ENCODE data around the gene GMDS. TPM values are rescaled to one million over a fixed set of nuclear protein-coding genes. Genes with fewer than 3 reads are reported as not detected.

Gene GMDS
- total and polyA plus RNA-seq, 2 donors (not counting 3 experiments of a cell fraction or from before 2014, with no cell fraction given): 9.8 to 23.5 TPM

DNA sequence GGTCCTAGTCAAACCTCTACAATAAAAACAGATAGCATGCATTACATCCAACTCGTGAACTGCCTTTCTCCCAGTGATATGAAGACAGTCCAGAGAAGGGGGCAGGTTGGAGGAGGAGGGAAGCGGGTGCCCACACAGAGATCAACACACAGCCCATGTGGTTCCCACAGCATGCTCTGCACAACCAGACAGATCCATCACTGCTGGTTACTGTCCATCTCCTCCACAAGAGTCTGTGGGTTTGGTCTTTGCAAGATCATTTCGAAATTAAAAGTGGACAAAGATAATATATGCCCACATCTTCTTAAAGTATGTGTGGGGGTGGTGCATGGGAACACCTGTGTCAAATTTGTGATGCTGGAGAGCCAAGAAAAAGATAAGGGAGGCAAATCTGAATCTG, 215.5 kb downstream of the GMDS start:
- CTCF ChIA-PET: interaction anchor here (1.3 kb wide), 1 partner anchor 324 kb away, joined by 3 read pairs; no protein-coding TSS in a partner anchor

More for the DNA sequence above, 215.5 kb downstream of the GMDS start:
- Histone ChIP-seq H3K27me3 (ENCODE audit: control insufficient read depth in 2 of 2, insufficient read depth in 2 of 2, low read length in 2 of 2) (no peaks in the 10 kb centered on the region), H3K9ac (replicated peaks; ENCODE audit: extremely low read depth, insufficient read depth, low read length) (no peak overlapping the region), H2AFZ (ENCODE audit: low read depth, low read length) (no peak overlapping the region), H3K4me3 (replicated peaks in 1 of 3; ENCODE audit: insufficient read depth in 1 of 3, low read depth in 1 of 3, low read length in 3 of 3) (no peak overlapping the region), H3K36me3 (ENCODE audit: control insufficient read depth in 2 of 2, extremely low read depth in 1 of 2, insufficient read depth in 2 of 2, low read length in 2 of 2) (no peaks in the 10 kb centered on the region), H3K9me3 (replicated peaks; ENCODE audit: control insufficient read depth, insufficient read depth, low read length) (no peaks in the 10 kb centered on the region), H3K27ac (ENCODE audit: insufficient read depth, low read depth, low read length) (no peak overlapping the region), H3K9me1 (replicated peaks; ENCODE audit: control insufficient read depth, extremely low read depth, insufficient read depth, low read length) (peaks cover 3% of the 10 kb centered on the region), H4K20me1 (replicated peaks; ENCODE audit: control insufficient read depth, extremely low read depth, insufficient read depth, low read length) (no peaks in the 10 kb centered on the region), H3K4me2 (ENCODE audit: insufficient read depth, low read length) (no peak overlapping the region), H3K4me1 (ENCODE audit: control insufficient read depth, extremely low read depth, insufficient read depth, low read length) (peaks cover 25% of the 10 kb centered on the region), H3K79me2 (ENCODE audit: control insufficient read depth, insufficient read depth, low read length) (no peaks in the 10 kb centered on the region)
- DNase-seq (ENCODE audit: low read depth, low spot score): no peak
- dilution Hi-C loops (cut with MboI; ENCODE audit: extremely low pct_ligation_motif_present, low sequenced_read_pairs) (no loop called here), intact Hi-C loops (cut with micrococcal nuclease) (loop anchor here (5.0 to 10.0 kb wide), 3 partner anchors 243 to 413 kb away; no protein-coding TSS in a partner anchor)
- TF ChIP-seq POLR2A (IDR thresholded peaks at IDR 0.05; ENCODE audit: low read depth, low read length) (no peak), FOS (IDR thresholded peaks at IDR 0.05; ENCODE audit: borderline replicate concordance, insufficient read depth, low read length) (no peak), MYC (IDR thresholded peaks at IDR 0.05; ENCODE audit: low read depth, low read length) (no peak), EZH2 (IDR thresholded peaks at IDR 0.05; ENCODE audit: borderline replicate concordance, low read depth, low read length, severe bottlenecking) (no peak), JUN (IDR thresholded peaks at IDR 0.05; ENCODE audit: borderline replicate concordance, insufficient read depth, insufficient read length, low read depth) (no peak), POLR2AphosphoS5 (IDR thresholded peaks at IDR 0.05; ENCODE audit: insufficient read depth, low read depth, low read length) (no peak)
- TF ChIP-seq, protein P1, sequence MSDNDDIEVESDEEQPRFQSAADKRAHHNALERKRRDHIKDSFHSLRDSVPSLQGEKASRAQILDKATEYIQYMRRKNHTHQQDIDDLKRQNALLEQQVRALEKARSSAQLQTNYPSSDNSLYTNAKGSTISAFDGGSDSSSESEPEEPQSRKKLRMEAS (IDR thresholded peaks at IDR 0.05; ENCODE audit: insufficient read depth, insufficient read length): no peak
- TF ChIP-seq, protein P2, sequence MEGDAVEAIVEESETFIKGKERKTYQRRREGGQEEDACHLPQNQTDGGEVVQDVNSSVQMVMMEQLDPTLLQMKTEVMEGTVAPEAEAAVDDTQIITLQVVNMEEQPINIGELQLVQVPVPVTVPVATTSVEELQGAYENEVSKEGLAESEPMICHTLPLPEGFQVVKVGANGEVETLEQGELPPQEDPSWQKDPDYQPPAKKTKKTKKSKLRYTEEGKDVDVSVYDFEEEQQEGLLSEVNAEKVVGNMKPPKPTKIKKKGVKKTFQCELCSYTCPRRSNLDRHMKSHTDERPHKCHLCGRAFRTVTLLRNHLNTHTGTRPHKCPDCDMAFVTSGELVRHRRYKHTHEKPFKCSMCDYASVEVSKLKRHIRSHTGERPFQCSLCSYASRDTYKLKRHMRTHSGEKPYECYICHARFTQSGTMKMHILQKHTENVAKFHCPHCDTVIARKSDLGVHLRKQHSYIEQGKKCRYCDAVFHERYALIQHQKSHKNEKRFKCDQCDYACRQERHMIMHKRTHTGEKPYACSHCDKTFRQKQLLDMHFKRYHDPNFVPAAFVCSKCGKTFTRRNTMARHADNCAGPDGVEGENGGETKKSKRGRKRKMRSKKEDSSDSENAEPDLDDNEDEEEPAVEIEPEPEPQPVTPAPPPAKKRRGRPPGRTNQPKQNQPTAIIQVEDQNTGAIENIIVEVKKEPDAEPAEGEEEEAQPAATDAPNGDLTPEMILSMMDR (IDR thresholded peaks at IDR 0.05; ENCODE audit: extremely low read depth in 1 of 2, insufficient read depth in 1 of 2, low read depth in 1 of 2, low read length in 2 of 2): no peak
- no peak for FAIRE-seq
- no TSS peak for BruUV-seq (replicated peaks)
- POLR2A ChIA-PET: no interaction called here

All from endothelial cell of umbilical vein (primary cell).